ENCODE measurements around the gene RUNX1.

The RUNX1 gene

DNA sequence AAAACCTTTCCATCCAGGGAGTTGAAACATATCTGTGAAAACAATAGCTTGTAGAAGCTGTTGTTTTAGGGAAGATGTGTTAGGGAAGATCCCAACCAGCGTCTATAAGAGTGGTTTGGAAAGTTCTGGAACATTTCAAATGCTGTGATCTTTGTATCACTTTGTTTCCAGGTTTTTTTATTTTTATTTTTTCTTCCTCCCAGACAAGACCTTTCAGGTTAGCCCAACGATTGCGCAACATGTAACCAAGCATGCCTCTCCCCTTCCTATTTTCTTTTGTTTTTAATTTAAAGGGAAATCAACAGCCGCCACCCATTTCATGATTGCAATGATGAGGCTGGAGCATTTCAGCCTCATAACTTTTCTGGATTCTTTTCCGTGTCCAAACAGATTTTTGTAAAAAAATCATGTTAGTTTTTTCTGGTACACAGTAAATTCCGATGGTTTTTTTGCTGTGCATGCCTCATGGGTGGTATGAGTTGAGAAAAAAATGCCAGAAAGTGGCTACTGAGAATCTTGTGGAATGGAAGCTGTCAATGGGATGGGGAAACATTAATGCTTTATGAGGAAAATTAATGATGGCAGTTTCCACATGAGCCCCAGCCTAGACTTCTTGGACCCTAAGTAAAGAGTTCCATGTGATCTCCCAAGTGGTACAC is 109.3 kb downstream of the RUNX1 start:
- DNase-seq, result no peak

- DNase-seq, result no peak
Observed at GRCh38 chr21:34938089-34938764, 110.9 kb downstream of the RUNX1 start.

GRCh38 chr21:34936883-34937563 is 112.1 kb downstream of the RUNX1 start:
- no peak for DNase-seq

DNA sequence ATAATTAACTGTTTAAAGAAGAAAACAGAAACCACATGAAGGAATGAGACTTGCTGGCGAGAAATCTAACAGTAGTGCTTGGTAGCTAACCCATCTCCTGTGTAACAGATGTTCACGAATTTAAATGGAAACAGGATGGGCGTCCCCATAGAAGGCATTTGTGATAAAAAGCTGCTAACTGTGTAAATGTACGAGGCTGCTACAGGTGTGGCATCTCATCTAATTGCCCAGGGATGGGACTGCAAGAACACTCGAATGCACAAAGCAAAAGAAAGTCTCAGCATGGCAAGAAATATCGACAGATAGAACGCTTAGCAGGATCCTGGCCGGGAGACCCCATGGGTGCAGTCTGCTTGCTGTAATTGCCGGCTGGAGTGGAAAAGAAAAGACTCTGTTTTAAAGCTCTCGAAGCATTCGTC is 112.7 kb downstream of the RUNX1 start:
- DNase-seq, result peak; percentile 21

DNA sequence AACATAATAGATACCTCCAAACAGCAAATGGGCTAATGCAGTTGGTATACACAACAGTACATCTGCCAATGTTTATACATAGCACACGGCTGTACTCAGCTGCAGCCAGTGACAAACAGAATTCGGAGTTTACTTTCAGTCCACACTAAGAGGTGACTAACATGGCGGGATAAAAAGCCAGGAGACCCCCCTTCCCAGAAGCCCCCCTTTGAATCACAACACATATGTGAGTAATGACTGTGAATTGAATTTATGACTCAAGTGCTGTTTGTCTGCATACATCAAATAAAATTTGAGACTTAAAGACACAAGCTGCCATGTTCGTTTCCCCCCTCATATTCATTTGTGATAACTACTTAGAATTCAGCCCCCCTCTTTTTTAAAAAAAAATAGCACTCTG is 113.2 kb downstream of the RUNX1 start:
- DNase-seq, result no peak

- DNase-seq, result no peak
Observed at GRCh38 chr21:34935452-34935851, 113.7 kb downstream of the RUNX1 start.

GRCh38 chr21:34934350-34934749 is 114.8 kb downstream of the RUNX1 start:
- no peak for DNase-seq

- DNase-seq, result no peak
Observed at GRCh38 chr21:34933609-34934335, 115.3 kb downstream of the RUNX1 start.

GRCh38 chr21:34932233-34932632 is 116.9 kb downstream of the RUNX1 start:
- DNase-seq, result no peak

DNA sequence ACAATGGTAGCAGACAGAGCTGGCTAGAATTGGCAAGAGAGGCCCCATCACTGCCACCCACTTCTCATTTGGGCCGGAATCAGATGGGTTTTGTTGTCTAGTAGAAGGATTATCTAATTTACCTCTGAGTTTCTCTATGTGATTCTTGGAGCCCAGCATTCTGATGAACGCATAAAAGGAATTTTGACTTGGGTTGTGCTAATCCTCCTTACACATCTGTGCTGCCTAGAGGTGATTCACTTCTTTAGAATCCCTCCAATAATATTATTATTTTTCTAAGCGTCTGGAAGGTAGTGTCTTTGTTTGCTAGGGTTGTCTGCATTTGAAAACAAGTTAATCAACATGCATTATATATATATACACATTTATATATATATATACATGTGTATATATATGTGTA is 118.1 kb downstream of the RUNX1 start:
- DNase-seq, result no peak

GRCh38 chr21:34928637-34929036 is 120.5 kb downstream of the RUNX1 start:
- DNase-seq, result no peak

GRCh38 chr21:34927992-34928391 is 121.1 kb downstream of the RUNX1 start:
- no peak for DNase-seq

DNA sequence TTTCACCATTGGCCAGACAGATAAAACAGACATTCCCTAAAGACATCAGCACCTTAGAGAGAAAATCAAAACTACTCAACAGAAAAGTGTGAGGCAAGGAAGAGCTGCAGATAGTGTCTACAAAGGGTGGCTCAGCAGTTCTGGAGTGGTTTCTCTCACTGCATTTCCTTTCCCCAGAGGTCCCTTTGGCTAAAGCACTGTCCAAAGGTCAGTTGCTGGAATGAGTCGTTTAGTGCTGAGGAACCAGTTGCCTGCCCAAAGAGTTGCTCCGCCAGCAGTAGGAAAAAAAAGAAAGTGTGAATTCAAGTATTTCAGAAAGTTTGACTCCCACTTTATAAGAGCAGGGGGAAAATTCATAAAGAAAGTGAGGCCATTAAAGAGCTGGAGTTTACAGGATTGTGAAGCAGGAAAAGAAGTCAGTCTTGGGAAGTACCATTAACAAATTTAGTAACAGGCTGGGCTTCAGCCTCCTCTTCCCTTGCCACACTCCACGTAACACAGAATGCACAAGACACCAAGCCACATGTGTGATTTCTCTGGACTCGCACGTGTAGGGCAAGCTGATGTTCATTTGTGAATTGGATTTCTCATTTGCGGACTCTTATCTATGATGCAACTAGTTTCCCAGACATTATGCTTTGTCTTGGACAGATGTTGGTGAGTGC is 122.2 kb downstream of the RUNX1 start:
- DNase-seq, result no peak

DNA sequence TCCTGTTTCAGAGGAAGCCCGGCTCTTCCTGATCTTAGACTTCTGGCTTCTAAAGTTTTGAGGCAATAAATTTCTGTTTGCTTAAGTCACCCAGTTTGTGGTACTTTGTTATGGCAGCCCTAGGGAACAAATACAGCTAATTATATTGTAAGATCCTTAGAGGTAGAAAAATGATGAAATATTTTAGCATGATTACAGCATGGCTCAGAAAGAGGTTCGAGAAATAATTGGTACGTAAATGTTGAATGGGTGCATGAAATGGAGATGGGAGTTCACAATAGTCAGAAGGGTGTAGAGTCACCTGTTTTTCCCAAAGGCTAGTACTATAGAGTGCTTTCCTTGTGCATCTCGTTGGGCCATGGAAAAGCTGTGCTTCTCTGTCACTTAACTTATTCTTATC is 123.5 kb downstream of the RUNX1 start:
- no peak for DNase-seq

- no peak for DNase-seq
Observed at GRCh38 chr21:34924771-34925419, 124.2 kb downstream of the RUNX1 start.

GRCh38 chr21:34924194-34924593 is 124.9 kb downstream of the RUNX1 start:
- DNase-seq, result no peak

GRCh38 chr21:34923626-34924025 is 125.5 kb downstream of the RUNX1 start:
- DNase-seq, result no peak

GRCh38 chr21:34923202-34923601 is 125.9 kb downstream of the RUNX1 start:
- no peak for DNase-seq

DNA sequence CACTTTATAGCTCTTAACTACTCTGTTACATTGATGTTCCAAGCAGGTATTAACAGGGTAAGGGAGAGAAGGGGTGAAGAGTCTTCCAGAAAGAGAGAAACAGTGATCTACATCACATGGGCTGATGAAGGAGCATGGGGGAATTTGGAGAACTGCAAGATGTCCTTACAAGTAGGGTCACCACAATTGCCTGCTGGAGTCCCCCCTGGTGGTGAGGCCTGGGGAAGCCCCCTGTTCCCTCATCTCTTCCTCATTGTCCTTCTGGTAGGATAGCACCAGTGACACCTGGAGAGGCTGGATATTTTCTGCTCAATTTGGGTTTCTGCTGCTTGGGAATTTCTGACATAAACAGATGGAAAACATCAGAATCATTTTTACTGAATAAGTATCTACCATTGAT is 126.6 kb downstream of the RUNX1 start:
- DNase-seq, result no peak

- no peak for DNase-seq
Observed at GRCh38 chr21:34921151-34921550, 128.0 kb downstream of the RUNX1 start.

DNA sequence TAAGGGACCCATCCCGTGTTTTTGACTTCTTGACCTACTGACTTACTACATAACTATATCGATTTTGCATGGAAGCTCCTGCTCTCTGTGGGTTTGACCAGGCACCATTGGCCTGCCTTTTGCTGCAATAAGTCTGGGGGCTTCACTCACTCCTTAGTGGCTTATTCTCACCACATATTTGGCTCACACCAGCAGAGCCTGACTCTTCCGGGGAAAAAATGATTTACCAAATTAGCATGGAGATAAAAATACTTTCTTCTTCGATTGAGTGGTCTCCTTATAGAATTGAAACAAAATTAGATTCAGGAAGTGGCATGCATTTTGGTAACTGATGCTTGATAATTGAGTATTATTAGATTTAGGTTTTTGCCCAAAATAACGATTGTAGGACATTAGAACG is 129.7 kb downstream of the RUNX1 start:
- no peak for DNase-seq

GRCh38 chr21:34916446-34916845 is 132.7 kb downstream of the RUNX1 start:
- DNase-seq, result no peak

Data from NCI-H1694 (cell line).